A549 (cell line): ENCODE data around the gene MGAT3. TPM values are rescaled to one million over a fixed set of nuclear protein-coding genes. Genes with fewer than 3 reads are reported as not detected.

ENCODE experiments used
- ATAC-seq, 2 experiments: fragments of 200-7000 bp in 1 of 2; fragments of >200 bp in 1 of 2; cut with Nextera tagmentation in 1 of 2; cut with Tn5 transposase in 1 of 2; 3 replicates each; pipeline versions ENCODE4 v1.8.0 to v1.9.1; 2018 to 2020; ENCODE audit warnings: mild to moderate bottlenecking in 1 of 2, moderate library complexity in 1 of 2
- CTCF ChIA-PET: fragments of 300-600 bp; sonication (Branson Sonifier 250); formaldehyde crosslinking; extraction: SDS; loops from one replicate; lab custom pipeline; 2021; ENCODE audit warnings: antibody characterized with exemption, inconsistent platforms; lab: Yijun Ruan, JAX
- POLR2A ChIA-PET: fragments of 350-600 bp; formaldehyde crosslinking; extraction: SDS; loops from one replicate; lab custom pipeline; 2021; ENCODE audit warnings: antibody characterized with exemption, inconsistent platforms; lab: Yijun Ruan, JAX
- DNase-seq, 2 experiments: peaks; one replicate each; pipeline versions ENCODE4 v3.0.0 to v3.0.0-alpha.2; 2011 to 2016; ENCODE audit warnings: low read depth in 1 of 2, low spot score in 1 of 2
- FAIRE-seq: peaks from 2 replicates; lab custom pipeline; 2011; peaks lifted over from hg19 to GRCh38; lab: Jason Lieb, UNC
- H3K27ac ChIP-seq, 2 experiments: fragments of >200 bp; sonication (Bioruptor Twin); formaldehyde crosslinking; 3 replicates each; pipeline ENCODE4 v1.5.1; 2016 to 2017
- H3K4me1 ChIP-seq: fragments of >200 bp; sonication (Bioruptor Twin); formaldehyde crosslinking; 3 replicates; pipeline ENCODE4 v1.6.1; 2016
- H3K4me2 ChIP-seq: fragments of >200 bp; sonication (Bioruptor Twin); formaldehyde crosslinking; 3 replicates; pipeline ENCODE4 v1.6.1; 2016
- H3K4me3 ChIP-seq: fragments of >200 bp; sonication (Bioruptor Twin); formaldehyde crosslinking; 3 replicates; pipeline ENCODE4 v1.5.1; 2016
- H3K9me3 ChIP-seq: fragments of >200 bp; sonication (Bioruptor Twin); formaldehyde crosslinking; 3 replicates; pipeline ENCODE4 v1.6.1; 2016
- BCL3 ChIP-seq: fragments of >200 bp; sonication (Bioruptor Twin); formaldehyde crosslinking; IDR thresholded peaks from 3 replicates; pipeline ENCODE4 v1.6.1; 2016
- CEBPB ChIP-seq, 2 experiments: fragments of >200 bp in 1 of 2; sonication (Bioruptor Twin) in 1 of 2; formaldehyde crosslinking in 1 of 2; IDR thresholded peaks; 2 replicates each; pipeline ENCODE4 v1.6.1; 2012 to 2016
- CHD4 ChIP-seq: fragments of 200-600 bp; sonication (generic); IDR thresholded peaks from 2 replicates; pipeline ENCODE4 v1.6.1; 2016; ENCODE audit warnings: antibody characterized with exemption, mild to moderate bottlenecking, borderline replicate concordance
- EHMT2 ChIP-seq: fragments of 200-600 bp; sonication (generic); IDR thresholded peaks from 2 replicates; pipeline ENCODE4 v1.6.1; 2016; ENCODE audit warnings: antibody characterized with exemption, low read depth, mild to moderate bottlenecking, moderate library complexity
- EP300 ChIP-seq, 2 experiments: fragments of >200 bp; sonication (Bioruptor Twin); formaldehyde crosslinking; IDR thresholded peaks; 2 replicates in 1 of 2; 3 replicates in 1 of 2; pipeline ENCODE4 v1.6.1; 2016 to 2017
- ESRRA ChIP-seq: fragments of 150-350 bp; IDR thresholded peaks from 2 replicates; pipeline ENCODE4 v1.6.1; 2014; ENCODE audit warnings: mild to moderate bottlenecking, low read length, borderline replicate concordance
- FOXS1 ChIP-seq: fragments of 250-450 bp; sonication (Bioruptor Pico); IDR thresholded peaks from 2 replicates; pipeline ENCODE4 v1.5.0; 2020; ENCODE audit warnings: mild to moderate bottlenecking, moderate library complexity
- HEYL ChIP-seq: fragments of 250-450 bp; sonication (Bioruptor Pico); IDR thresholded peaks from 2 replicates; pipeline ENCODE4 v1.8.0; 2021; ENCODE audit warnings: mild to moderate bottlenecking, moderate library complexity
- HOXA7 ChIP-seq: fragments of 250-450 bp; sonication (Bioruptor Pico); IDR thresholded peaks from 2 replicates; pipeline ENCODE4 v1.5.0; 2020; ENCODE audit warnings: mild to moderate bottlenecking, moderate library complexity
- JUN ChIP-seq, 2 experiments: fragments of >200 bp; sonication (Bioruptor Twin); formaldehyde crosslinking; IDR thresholded peaks; 2 replicates in 1 of 2; 3 replicates in 1 of 2; pipeline ENCODE4 v1.6.1; 2016 to 2017
- KDM1A ChIP-seq: fragments of 200-600 bp; sonication (generic); IDR thresholded peaks from 2 replicates; pipeline ENCODE4 v1.6.1; 2016; ENCODE audit warnings: low read depth, mild to moderate bottlenecking
- MAX ChIP-seq: IDR thresholded peaks from 2 replicates; pipeline ENCODE4 v1.6.1; 2012
- MAZ ChIP-seq: fragments of 150-350 bp; IDR thresholded peaks from 2 replicates; pipeline ENCODE4 v1.6.1; 2014; ENCODE audit warnings: antibody characterized with exemption, low read depth, low read length, borderline replicate concordance
- NPAS2 ChIP-seq: fragments of 250-450 bp; sonication (Bioruptor Pico); IDR thresholded peaks from 2 replicates; pipeline ENCODE4 v1.8.0; 2022; ENCODE audit warnings: mild to moderate bottlenecking, moderate library complexity, borderline replicate concordance
- POLR2AphosphoS2 ChIP-seq: conservative IDR thresholded peaks from 2 replicates; pipeline ENCODE4 v1.6.1; 2012; ENCODE audit warnings: low read length, improper control_type of control experiment, inconsistent platforms
- RAD21 ChIP-seq, 2 experiments: fragments of >200 bp in 1 of 2; sonication (Bioruptor Twin) in 1 of 2; formaldehyde crosslinking in 1 of 2; IDR thresholded peaks in 1 of 2; conservative IDR thresholded peaks in 1 of 2; 2 replicates in 1 of 2; 3 replicates in 1 of 2; pipeline ENCODE4 v1.6.1; 2012 to 2018; ENCODE audit warnings: inconsistent platforms in 1 of 2
- RFX5 ChIP-seq: fragments of 450-650 bp; IDR thresholded peaks from 2 replicates; pipeline ENCODE4 v1.7.1; 2014; ENCODE audit warnings: antibody characterized with exemption, mild to moderate bottlenecking, moderate library complexity
- SMC3 ChIP-seq: fragments of >200 bp; sonication (Bioruptor Twin); formaldehyde crosslinking; IDR thresholded peaks from 3 replicates; pipeline ENCODE4 v1.6.1; 2018; ENCODE audit warnings: inconsistent platforms
- SREBF2 ChIP-seq: fragments of 450-650 bp; IDR thresholded peaks from 2 replicates; pipeline ENCODE4 v1.6.1; 2014; ENCODE audit warnings: mild to moderate bottlenecking, moderate library complexity
- TP53 ChIP-seq: fragments of 250-450 bp; sonication (Bioruptor Pico); IDR thresholded peaks from 2 replicates; pipeline ENCODE4 v1.5.0; 2021; ENCODE audit warnings: mild to moderate bottlenecking, moderate library complexity
- ZNF302 ChIP-seq: fragments of 250-450 bp; sonication (Bioruptor Pico); IDR thresholded peaks from 2 replicates; pipeline ENCODE4 v1.9.0; 2021; ENCODE audit warnings: inconsistent platforms, mild to moderate bottlenecking, moderate library complexity
- WGBS: methylation state at CpG from one replicate; pipeline ENCODE4 v1.1.6; 2017; ENCODE audit errors: missing lambda C conversion rate; 5-methylcytosine and 5-hydroxymethylcytosine counted together
- polyA plus RNA-seq, 4 experiments: library from polyadenylated mRNA; depleted of rRNA in 3 of 4; stranded (reverse); fragments of >200 nt; fragmentation: RNase III in 1 of 4; extraction: RNeasy Plus Mini Kit Qiagen cat#74134 plus additional on column Dnase treatment in 1 of 4; gene quantifications; 2 replicates in 3 of 4; 3 replicates in 1 of 4; pipeline ENCODE4 v1.2.3, GENCODE V29; 2011 to 2017
- TF ChIP-seq, protein P1 (sequence below): fragments of >200 bp; sonication (Bioruptor Twin); formaldehyde crosslinking; IDR thresholded peaks from 3 replicates; pipeline ENCODE4 v1.5.1; 2016

Gene MGAT3
- polyA plus RNA-seq, 2 of the 4 experiments (the other 2 are of a cell fraction): 0.62 to 0.84 TPM

DNA sequence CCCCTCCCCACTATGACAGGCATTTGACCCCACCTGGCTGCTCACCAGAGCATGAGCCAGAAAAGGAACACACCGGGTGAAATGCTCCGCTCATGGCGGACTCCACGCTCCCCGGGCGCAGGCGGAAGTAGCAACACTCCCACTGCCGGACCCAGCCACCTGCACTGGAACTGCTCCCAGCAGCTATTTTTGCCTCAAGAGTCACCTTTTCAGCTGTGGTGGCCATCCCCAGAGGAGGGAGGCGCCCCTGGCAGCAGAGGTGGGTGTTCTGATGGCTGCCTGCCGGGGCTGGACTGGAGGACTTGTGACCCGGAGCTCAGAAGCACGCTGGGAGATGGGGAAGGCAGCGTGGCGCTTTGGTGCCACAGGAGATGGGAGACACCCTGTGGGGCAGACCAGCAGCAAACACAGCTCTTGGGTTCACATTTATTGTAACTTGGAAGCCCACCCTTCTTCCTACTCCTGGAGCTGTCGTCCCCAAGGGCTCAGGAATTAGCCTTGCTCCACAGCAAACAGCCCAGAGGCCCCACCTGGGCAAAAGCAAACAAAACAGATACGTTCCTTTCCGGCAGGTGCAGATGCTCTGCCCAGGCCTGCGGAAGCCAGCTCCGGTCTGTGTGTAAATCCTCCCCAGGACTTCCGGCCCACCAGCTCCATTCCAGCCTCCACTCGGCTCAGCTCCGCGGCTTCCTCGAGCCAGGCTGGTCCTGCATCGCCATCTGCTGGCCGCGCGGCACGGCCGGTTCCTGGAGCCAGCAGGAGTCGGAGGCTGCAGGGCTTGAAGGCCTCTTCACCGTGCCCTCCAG lies 72.1 kb downstream of the MGAT3 start:
- 69% methylated on average over 12 of the region's 32 CpGs for WGBS
- peak overlapping the region in 1 of 2 experiments; percentile 56; a peak in 3 of 6 replicates for H3K27ac ChIP-seq
- ATAC-seq: peak; percentile 37 to 57; a peak in 5 of 6 replicates
- ChIA-PET POLR2A (interaction anchor here (0.9 to 3.6 kb wide), 6 partner anchors 8 to 515 kb away, joined by 3 to 34 read pairs (median 4); partner anchors contain the start of genes ATF4, MIEF1 and RPL3), CTCF (interaction anchor here (0.6 to 37.2 kb wide), 29 partner anchors 9 to 659 kb away, joined by 3 to 899 read pairs (median 4); partner anchors contain the start of genes ATF4, RPL3 and TAB1)
- H3K9me3 ChIP-seq: no peaks in the 10 kb centered on the region
- no peak for FAIRE-seq
- peak; percentile 53 to 92 for DNase-seq
- H3K4me2 ChIP-seq: peak overlapping the region; percentile 68
- TF ChIP-seq JUN (IDR thresholded peaks at IDR 0.05) (0 out of 5 replicates have a peak, but pooled peaks of 1 of the 2 experiments have one; percentile 35), RFX5 (peak; percentile 76), BCL3 (no peak), HOXA7 (no peak), ZNF302 (CRISPR knock-in tag) (no peak), MAX (peak; percentile 66), CEBPB (IDR thresholded peaks at IDR 0.05) (peak in 1 of 2 experiments; percentile 22; a peak in 1 of 4 replicates), SREBF2 (no peak), RAD21 (conservative IDR thresholded peaks at IDR 0.05 in 1 of 2, IDR thresholded peaks at IDR 0.05 in 1 of 2) (peak; percentile 76 to 77), ESRRA (peak; percentile 42; the same call in 1 of the 2 replicates), SMC3 (peak; percentile 69), TP53 (0 out of 2 replicates have a peak, but pooled peaks have one; percentile 28), EP300 (IDR thresholded peaks at IDR 0.05) (no peak), NPAS2 (no peak), HEYL (CRISPR knock-in tag) (no peak), MAZ (0 out of 2 replicates have a peak, but pooled peaks have one; percentile 36)
- TF ChIP-seq, protein P1, sequence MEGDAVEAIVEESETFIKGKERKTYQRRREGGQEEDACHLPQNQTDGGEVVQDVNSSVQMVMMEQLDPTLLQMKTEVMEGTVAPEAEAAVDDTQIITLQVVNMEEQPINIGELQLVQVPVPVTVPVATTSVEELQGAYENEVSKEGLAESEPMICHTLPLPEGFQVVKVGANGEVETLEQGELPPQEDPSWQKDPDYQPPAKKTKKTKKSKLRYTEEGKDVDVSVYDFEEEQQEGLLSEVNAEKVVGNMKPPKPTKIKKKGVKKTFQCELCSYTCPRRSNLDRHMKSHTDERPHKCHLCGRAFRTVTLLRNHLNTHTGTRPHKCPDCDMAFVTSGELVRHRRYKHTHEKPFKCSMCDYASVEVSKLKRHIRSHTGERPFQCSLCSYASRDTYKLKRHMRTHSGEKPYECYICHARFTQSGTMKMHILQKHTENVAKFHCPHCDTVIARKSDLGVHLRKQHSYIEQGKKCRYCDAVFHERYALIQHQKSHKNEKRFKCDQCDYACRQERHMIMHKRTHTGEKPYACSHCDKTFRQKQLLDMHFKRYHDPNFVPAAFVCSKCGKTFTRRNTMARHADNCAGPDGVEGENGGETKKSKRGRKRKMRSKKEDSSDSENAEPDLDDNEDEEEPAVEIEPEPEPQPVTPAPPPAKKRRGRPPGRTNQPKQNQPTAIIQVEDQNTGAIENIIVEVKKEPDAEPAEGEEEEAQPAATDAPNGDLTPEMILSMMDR: peak; percentile 75
- H3K4me1 ChIP-seq: peaks cover 26% of the 10 kb centered on the region
- H3K4me3 ChIP-seq: no peak overlapping the region

DNA sequence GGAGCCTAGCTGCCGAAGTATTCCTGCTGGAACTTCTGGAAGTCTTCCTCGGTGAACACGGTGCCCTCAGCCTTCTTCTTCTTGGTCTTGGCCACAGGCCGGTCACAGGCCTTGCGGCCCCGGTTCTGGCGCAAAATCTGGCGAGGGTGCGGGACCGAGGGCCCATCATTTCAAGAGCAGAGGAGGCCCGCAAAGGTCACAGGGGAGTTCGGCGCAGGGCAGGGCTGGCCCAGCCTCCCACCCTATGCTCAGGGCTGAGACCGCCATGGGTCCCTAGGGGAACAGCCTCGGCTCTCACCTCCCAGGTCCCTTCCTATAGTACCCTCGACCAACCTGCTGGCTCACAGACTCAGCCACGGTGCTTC lies 72.7 kb downstream of the MGAT3 start:
- ATAC-seq: no peak
- H3K27ac ChIP-seq: no peak overlapping the region
- POLR2A ChIA-PET: interaction anchor here (0.9 to 3.6 kb wide), 5 partner anchors 10 to 515 kb away, joined by 3 to 34 read pairs (median 6); partner anchors contain the start of genes ATF4, MIEF1 and RPL3
- peaks cover 29% of the 10 kb centered on the region for H3K4me1 ChIP-seq
- DNase-seq: no peak
- 86% methylated on average over 10 of the region's 17 CpGs for WGBS
- TF ChIP-seq EHMT2 (no peak), SMC3 (no peak), KDM1A (no peak), POLR2AphosphoS2 (no peak), JUN (IDR thresholded peaks at IDR 0.05) (no peak), MAX (no peak), FOXS1 (no peak), CHD4 (no peak)
- no peaks in the 10 kb centered on the region for H3K9me3 ChIP-seq
- CTCF ChIA-PET: interaction anchor here (0.7 to 37.2 kb wide), 25 partner anchors 13 to 659 kb away, joined by 3 to 899 read pairs (median 4); partner anchors contain the start of genes RPL3 and TAB1
- H3K4me3 ChIP-seq: no peak overlapping the region
- FAIRE-seq: no peak
- peak overlapping the region; percentile 68; the same call in 1 of the 3 replicates for H3K4me2 ChIP-seq
